Activated naive CD4-positive, alpha-beta T cell treated with anti-CD3 and anti-CD28 coated beads, Interleukin-2, amount 50 U/mL, for 24 hours (primary cell): ENCODE measurements around the gene PDE6H.

Experiments
- H3K27ac Mint-ChIP-seq: one replicate; pipeline ENCODE4 v1.8.0; 2021; ENCODE audit warnings: mild to moderate bottlenecking, mixed read lengths
- H3K27me3 Mint-ChIP-seq: one replicate; pipeline ENCODE4 v1.8.0; 2021; ENCODE audit warnings: mixed read lengths
- H3K36me3 Mint-ChIP-seq: one replicate; pipeline ENCODE4 v1.8.0; 2021; ENCODE audit warnings: mixed read lengths
- H3K4me1 Mint-ChIP-seq: one replicate; pipeline ENCODE4 v1.8.0; 2021; ENCODE audit warnings: mixed read lengths
- H3K4me3 Mint-ChIP-seq: one replicate; pipeline ENCODE4 v1.8.0; 2021; ENCODE audit warnings: mild to moderate bottlenecking, mixed read lengths
- H3K9me3 Mint-ChIP-seq: one replicate; pipeline ENCODE4 v1.8.0; 2021; ENCODE audit warnings: mixed read lengths

PDE6H gene

DNA sequence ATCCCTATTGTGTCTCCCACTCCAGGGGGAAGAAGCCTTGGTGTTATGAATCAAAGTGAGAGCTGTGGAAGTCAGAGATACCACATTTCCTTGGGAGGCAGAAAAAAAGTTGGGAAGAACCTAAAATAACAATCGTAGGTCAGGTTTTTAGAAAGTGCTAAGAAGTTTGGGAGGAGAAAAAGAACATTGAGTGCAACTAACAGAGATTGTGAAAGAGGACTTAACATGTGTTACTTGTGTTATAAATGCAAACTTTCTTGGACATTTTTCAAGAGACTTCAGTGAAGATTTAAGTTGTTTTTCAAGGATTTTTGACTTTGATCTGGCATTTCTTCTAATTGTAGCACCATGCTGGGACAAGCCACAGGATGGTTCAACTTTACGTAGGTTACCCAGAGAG, 26.7 kb upstream of the PDE6H start:
- Mint-ChIP-seq H3K4me3 (peak overlapping the region; percentile 53), H3K36me3 (peaks cover 51% of the 10 kb centered on the region), H3K27me3 (no peaks in the 10 kb centered on the region)

DNA sequence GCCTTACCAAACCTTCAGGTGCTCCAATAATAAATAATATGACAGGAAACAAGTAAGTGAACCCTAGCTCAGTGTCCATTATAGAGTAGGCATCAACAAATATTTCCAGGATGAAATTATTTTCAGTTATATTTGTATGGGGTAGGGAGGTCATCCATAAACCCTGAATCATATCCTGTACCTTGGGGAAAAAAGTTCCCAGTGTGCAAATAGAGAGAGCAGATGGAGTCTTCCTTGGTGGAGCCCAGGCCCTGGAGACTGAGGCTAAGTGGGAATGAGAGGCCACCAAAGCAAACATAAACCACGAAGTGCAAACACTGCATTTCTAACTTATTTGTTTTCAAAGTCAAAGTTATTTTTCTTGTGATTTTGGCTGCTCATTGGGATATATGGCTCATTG, 26.0 kb upstream of the PDE6H start:
- peak overlapping the region; percentile 97 for H3K27ac Mint-ChIP-seq
- H3K9me3 Mint-ChIP-seq = no peaks in the 10 kb centered on the region
- peak overlapping the region; percentile 70 for H3K4me3 Mint-ChIP-seq
- H3K36me3 Mint-ChIP-seq = peaks cover 49% of the 10 kb centered on the region
- no peaks in the 10 kb centered on the region for H3K27me3 Mint-ChIP-seq
- peaks cover 78% of the 10 kb centered on the region for H3K4me1 Mint-ChIP-seq

More for the DNA sequence above, 26.7 kb upstream of the PDE6H start:
- Mint-ChIP-seq H3K4me1 (peaks cover 71% of the 10 kb centered on the region), H3K27ac (peak overlapping the region; percentile 92), H3K9me3 (no peaks in the 10 kb centered on the region)

DNA sequence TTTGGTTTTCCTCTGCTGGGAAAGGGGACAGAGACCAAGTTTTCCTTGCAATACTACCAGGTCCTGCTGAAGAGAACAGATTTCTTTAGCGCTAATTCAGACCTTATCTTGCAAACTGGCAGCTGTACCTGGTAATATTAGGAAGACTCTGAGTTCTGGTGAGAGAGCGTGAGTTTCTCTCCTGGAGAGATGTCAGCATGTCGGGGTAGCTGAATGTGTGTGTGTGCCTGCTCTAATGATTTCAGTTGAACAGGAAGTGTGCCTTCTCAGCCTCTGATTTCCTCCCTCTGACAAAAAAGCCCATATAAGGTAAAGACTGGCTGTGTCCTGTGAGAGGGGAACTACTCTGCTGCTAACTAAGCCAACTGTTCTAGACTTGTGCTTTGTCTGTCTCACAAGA, 24.2 kb upstream of the PDE6H start:
- H3K27me3 Mint-ChIP-seq = no peaks in the 10 kb centered on the region
- peak overlapping the region; percentile 90 for H3K4me3 Mint-ChIP-seq
- H3K9me3 Mint-ChIP-seq = no peaks in the 10 kb centered on the region
- peak overlapping the region; percentile 99 for H3K27ac Mint-ChIP-seq
- H3K4me1 Mint-ChIP-seq = peaks cover 91% of the 10 kb centered on the region
- H3K36me3 Mint-ChIP-seq = peaks cover 40% of the 10 kb centered on the region

DNA sequence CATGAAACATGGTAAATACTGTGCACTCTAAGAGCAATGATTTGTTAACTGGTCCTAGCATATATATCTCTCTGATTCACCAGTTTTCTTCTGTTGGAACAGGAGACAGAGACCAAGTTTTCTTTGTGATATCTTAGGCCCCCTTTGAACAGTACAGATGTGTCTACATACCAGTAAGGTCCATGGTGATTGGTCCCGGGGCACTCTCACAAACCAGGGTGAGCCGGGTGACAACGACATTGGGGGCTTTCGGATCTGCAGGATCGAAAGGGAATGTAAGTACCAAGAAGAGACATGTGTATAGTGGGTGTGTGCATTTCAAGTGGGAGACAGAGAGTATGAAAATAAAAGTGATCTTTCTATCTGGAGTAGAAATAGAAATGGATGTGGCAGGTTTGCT, 23.2 kb upstream of the PDE6H start:
- peak overlapping the region; percentile 99 for H3K27ac Mint-ChIP-seq
- H3K9me3 Mint-ChIP-seq = no peaks in the 10 kb centered on the region
- H3K27me3 Mint-ChIP-seq = no peaks in the 10 kb centered on the region
- H3K36me3 Mint-ChIP-seq = peaks cover 37% of the 10 kb centered on the region
- H3K4me3 Mint-ChIP-seq = peak overlapping the region; percentile 90
- peaks cover 97% of the 10 kb centered on the region for H3K4me1 Mint-ChIP-seq

DNA sequence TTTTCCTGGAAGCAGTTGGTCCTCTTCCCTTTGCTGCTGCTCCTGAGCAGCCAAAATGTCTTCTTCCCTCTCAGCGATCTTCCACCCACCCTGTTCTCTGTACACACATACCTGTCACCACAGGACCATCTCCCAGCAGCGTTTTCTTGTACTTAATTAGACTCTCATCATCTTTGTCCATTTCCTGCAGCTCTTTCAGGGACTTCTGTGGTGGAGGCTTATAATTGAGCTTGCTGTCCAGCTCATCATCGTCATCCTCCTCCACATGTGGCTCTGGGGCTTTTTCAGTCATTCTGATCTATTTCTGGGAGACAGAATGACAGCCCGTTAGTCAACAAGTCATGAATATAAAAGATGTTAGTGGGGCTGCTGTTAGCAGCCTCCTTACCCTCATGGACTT, 22.4 kb upstream of the PDE6H start:
- Mint-ChIP-seq H3K27ac (peak overlapping the region; percentile 99), H3K9me3 (no peaks in the 10 kb centered on the region), H3K36me3 (peaks cover 35% of the 10 kb centered on the region), H3K4me3 (peak overlapping the region; percentile 90), H3K4me1 (peaks cover 94% of the 10 kb centered on the region), H3K27me3 (no peaks in the 10 kb centered on the region)

DNA sequence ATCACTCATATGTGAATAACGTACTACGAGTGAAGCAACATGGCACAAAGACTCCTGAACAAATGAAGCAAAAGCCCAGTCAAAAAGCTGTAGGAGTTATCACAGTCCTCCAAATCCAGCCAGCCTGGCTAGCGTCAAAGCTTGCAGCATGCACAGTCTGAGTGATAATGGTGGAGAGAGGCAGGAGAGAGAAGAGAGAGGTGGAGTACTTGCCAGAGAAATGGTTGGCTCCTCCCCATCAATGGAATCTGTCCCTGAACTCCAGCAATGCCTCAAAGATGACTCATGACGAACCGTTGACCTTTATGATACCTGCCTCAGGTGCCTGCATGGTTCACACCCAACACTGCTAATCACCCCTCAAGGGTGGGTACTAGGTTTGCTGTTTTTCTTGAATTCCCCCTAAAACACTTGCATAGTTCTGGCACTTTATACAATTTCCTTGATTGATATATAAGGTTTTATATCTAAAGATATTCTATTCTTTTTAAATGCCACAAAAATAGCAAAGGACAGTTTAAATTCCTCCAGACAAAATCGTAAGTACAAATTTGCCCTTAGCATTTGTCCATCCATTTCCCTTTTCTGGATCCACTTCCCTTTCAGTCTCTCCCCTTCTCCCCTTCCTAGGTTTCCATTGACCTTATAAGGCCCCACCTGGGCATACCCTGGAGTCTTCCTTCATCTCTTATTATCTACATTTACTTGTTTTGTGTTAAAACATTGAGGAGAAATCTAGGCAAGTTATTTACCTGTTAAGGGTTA, 21.7 kb upstream of the PDE6H start:
- Mint-ChIP-seq H3K27ac (peak overlapping the region; percentile 99), H3K4me3 (peak overlapping the region; percentile 90), H3K36me3 (peaks cover 32% of the 10 kb centered on the region), H3K4me1 (peaks cover 94% of the 10 kb centered on the region), H3K9me3 (no peaks in the 10 kb centered on the region), H3K27me3 (no peaks in the 10 kb centered on the region)

DNA sequence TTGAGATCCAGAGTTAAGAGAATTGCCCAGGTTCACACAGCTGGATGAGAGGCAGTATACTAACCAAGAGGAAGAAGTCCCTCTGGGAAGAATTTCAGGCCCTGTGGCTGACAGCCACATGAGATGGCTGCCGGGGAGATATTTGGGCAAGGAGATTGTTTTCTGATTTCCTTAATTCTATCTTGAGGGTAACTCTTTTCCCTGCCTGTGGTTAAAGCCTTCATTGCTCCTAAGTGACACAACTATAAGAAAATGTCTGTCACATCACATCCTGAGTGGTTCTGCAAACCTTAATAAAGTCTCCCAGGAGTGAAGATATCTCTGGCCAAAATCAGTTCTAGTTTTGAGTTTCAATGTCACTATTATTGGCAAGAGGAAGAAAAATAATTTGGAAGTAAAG, 21.0 kb upstream of the PDE6H start:
- H3K4me1 Mint-ChIP-seq = peaks cover 94% of the 10 kb centered on the region
- H3K36me3 Mint-ChIP-seq = peaks cover 25% of the 10 kb centered on the region
- peak overlapping the region; percentile 90 for H3K4me3 Mint-ChIP-seq
- peak overlapping the region; percentile 99 for H3K27ac Mint-ChIP-seq
- no peaks in the 10 kb centered on the region for H3K9me3 Mint-ChIP-seq
- H3K27me3 Mint-ChIP-seq = no peaks in the 10 kb centered on the region

DNA sequence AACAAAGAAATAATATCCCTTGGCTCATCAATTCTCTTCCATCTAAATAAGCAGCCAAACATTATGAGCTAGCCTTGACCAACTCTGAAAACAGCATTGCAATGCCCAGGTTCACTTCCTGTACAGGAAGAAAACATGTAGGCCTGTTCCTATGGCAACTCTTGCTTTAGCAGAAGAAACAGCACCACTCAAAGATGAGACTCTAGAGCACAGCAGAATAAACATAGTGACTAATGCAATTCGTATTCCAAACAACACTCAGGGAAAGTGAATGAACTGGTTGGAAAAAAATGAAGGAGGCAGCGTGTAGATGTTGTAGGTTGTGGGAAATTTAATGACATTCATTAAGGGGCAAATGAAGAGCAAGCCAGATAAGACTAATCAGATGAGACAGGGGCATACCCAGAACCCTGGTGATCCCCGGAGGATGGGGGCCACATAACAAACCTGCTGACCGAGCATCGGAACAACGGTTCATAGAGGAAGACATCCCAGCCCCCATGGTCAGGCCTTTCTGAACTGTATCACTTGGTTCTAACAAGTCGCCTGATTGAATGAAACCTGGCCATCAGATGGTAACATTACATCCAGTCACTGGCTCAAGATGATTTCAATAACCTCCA, 20.4 kb upstream of the PDE6H start:
- Mint-ChIP-seq H3K4me1 (peaks cover 94% of the 10 kb centered on the region), H3K9me3 (no peaks in the 10 kb centered on the region), H3K27ac (peak overlapping the region; percentile 99), H3K4me3 (peak overlapping the region; percentile 90), H3K36me3 (peaks cover 21% of the 10 kb centered on the region), H3K27me3 (no peaks in the 10 kb centered on the region)

DNA sequence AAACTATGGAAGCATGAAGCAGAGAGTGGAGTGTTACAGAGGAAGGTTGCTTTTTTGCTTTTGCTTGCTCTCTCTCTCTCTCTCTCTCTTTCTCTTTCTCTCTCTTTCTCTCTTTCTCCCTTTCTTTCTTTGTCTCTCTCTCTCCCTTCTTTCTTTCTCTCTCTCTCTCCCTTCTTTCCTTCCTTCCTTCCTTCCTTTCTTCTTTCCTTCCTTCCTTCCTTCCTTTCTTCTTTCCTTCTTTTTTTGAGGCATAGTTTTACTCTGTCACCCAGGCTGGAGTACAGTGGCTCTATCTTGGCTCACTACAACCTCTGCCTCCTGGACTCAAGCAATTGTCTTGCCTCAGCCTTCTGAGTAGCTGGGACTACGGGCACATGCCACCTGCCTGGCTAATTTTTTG, 19.1 kb upstream of the PDE6H start:
- Mint-ChIP-seq H3K27ac (peak overlapping the region; percentile 99), H3K36me3 (peaks cover 19% of the 10 kb centered on the region), H3K4me3 (peak overlapping the region; percentile 90), H3K4me1 (peaks cover 95% of the 10 kb centered on the region), H3K27me3 (no peaks in the 10 kb centered on the region), H3K9me3 (no peaks in the 10 kb centered on the region)

DNA sequence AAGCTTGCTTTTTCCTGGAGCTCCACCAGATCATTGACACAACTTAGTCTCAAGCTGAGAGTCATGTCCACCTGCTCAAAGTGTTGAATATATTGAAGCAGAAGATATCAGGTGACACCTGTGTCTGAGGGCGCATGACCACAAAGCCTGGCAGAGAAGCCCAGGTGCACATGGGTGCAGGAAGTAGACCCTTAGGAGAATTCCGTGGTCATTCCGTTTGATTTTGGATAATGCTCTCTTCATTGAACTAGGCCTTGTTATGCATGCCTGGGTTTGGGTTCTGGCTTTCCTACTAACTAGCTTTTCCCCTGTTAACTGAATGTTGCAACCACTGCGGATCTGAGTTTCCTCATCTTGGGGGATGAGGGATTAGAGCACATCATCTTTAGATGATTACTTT, 18.6 kb upstream of the PDE6H start:
- Mint-ChIP-seq H3K9me3 (no peaks in the 10 kb centered on the region), H3K4me1 (peaks cover 95% of the 10 kb centered on the region), H3K4me3 (peak overlapping the region; percentile 90), H3K36me3 (peaks cover 16% of the 10 kb centered on the region), H3K27me3 (no peaks in the 10 kb centered on the region), H3K27ac (peak overlapping the region; percentile 99)

DNA sequence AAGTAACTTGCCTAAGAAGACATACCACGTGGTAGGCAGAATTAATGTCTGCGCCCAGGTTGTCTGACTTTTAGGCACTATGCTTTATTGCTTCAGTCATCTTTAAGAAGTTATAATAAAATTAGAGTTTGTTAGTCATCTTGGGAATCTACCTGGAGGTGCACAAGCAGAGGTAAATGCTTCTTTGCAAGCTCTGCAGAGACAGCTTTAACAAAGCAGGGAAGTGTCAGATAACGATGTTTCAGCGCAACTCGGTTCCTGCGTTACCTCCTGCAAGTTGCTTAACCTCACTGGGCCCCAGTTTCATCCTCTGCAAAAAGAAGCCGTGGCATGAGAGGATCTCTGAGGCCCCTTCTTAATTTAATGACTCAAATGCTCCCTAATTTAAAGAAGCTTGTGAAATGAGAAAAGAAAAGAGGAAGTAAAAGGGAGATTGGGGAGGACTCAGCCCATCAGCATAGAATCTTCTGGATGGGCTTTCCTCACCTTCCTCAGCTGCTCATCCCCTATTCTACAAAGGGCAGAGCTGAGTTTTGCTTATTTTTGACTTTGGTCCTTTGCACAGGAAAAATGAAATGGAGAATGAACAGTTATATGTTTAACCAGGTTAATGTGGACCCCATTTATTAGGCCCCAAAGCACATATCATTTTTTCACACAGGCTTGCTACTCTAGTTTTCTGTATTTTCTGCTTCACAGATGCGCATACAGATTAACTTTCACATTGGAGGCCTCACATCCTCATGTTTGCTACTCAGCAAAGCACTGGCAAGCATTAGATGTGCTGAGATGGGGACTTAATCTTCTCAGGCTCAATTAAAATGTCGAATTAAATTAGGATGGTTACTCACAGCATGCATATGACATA, 16.6 kb upstream of the PDE6H start:
- H3K4me1 Mint-ChIP-seq = peaks cover 84% of the 10 kb centered on the region
- H3K27ac Mint-ChIP-seq = peak overlapping the region; percentile 95
- no peaks in the 10 kb centered on the region for H3K27me3 Mint-ChIP-seq
- H3K9me3 Mint-ChIP-seq = no peaks in the 10 kb centered on the region
- peak overlapping the region; percentile 100 for H3K4me3 Mint-ChIP-seq
- peaks cover 5% of the 10 kb centered on the region for H3K36me3 Mint-ChIP-seq

DNA sequence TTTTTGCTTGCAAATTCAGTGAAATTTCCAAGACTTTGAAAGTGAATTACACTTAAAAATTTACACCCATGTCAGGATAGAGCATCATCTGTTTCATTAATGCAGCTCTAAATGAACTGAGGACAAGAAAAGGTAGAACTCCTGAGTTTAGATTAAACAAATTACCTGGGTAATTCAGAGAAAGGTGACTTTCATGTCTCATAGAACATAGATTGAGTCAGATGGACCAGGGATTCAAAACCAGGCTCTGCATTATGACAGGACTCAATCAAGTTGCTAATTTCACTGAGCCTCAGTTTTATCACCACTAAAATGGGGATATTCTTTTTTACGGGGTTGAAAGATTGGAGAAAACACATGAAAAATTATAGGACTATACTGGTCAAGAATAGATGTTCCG, 15.9 kb upstream of the PDE6H start:
- H3K27ac Mint-ChIP-seq = peak overlapping the region; percentile 95
- peaks cover 5% of the 10 kb centered on the region for H3K36me3 Mint-ChIP-seq
- peak overlapping the region; percentile 100 for H3K4me3 Mint-ChIP-seq
- H3K9me3 Mint-ChIP-seq = no peaks in the 10 kb centered on the region
- peaks cover 81% of the 10 kb centered on the region for H3K4me1 Mint-ChIP-seq
- H3K27me3 Mint-ChIP-seq = no peaks in the 10 kb centered on the region

DNA sequence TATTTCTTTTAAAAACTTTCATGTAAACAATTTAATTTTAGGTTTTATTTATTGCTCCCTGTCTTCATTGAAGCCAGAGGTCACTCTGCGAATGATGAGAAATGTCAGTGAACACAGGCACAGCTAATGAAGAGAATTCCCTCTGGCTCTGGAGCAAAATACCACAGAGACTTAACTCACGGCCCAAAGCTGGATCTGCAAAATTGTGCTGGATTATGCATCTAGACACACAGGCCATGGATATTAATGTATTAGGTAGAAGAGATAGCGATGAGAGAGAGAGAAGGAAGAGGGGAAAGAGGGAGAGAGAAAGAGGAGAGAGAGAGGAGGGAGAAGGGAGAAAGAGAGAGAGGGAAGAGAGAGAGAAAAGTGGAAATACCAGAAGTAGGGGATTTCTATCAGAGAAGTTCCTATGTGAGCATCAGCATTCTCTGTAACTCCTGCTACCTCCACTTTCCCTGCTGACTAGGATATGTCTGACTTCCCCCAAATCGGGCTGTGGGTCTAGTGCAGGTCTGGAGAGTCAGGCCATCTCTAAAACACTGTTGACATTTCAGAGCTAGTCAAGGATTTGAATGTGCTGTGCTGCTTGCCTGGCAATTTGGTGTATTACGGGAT, 15.2 kb upstream of the PDE6H start:
- peaks cover 78% of the 10 kb centered on the region for H3K4me1 Mint-ChIP-seq
- no peaks in the 10 kb centered on the region for H3K27me3 Mint-ChIP-seq
- H3K9me3 Mint-ChIP-seq = no peaks in the 10 kb centered on the region
- H3K36me3 Mint-ChIP-seq = peaks cover 2% of the 10 kb centered on the region
- H3K4me3 Mint-ChIP-seq = peak overlapping the region; percentile 100
- peak overlapping the region; percentile 98 for H3K27ac Mint-ChIP-seq

DNA sequence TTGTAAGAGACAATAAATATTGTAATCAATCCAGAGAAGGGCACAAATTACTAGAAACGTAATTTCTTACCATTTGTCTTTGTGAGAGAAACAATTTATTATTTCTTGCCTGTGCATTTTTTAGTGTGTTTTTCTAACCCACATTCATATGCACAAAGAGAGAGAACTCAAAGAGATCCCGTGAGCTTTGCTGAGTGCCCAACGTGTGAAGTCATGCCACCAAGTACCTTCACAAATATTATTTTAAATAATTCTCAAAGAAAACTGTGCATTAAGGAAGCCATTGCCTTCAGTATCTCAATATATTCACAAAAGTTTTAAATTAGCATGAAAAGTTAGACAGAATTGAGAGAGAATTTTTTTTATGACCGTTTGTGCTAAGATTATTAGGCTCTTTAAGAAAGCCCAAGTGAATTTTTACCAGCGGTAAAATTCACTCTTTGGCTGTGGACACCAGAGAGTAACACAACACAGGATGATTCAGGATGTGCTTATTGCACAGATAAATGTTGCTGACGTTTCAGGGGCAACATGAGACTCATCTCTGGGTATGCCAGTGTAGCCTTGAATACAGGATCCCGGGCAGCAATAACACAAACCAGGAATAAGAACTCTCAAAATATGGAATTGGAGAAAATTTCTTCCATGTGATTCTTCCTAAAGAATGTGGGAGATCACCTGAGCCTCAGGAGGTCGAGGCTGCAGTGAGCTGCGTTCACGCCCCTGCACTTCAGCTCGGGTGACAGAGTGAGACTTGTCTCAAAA, 14.3 kb upstream of the PDE6H start:
- H3K36me3 Mint-ChIP-seq = peaks cover 2% of the 10 kb centered on the region
- H3K27me3 Mint-ChIP-seq = no peaks in the 10 kb centered on the region
- H3K9me3 Mint-ChIP-seq = no peaks in the 10 kb centered on the region
- peak overlapping the region; percentile 98 for H3K27ac Mint-ChIP-seq
- H3K4me1 Mint-ChIP-seq = peaks cover 78% of the 10 kb centered on the region
- peak overlapping the region; percentile 100 for H3K4me3 Mint-ChIP-seq

DNA sequence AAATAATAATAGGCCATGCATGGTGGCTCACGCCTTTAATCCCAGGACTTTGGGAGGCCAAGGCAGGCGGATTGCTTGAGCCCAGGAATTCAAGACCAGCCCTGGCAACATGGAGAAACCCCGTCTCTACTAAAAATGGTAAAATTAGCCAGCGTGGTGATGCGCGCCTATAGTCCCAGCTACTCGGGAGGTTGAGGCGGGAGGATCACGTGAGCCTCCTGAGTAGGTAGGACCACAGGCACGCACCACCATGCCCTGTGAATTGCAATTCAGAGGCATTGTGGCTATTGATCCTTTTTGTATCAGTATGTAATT, 13.8 kb upstream of the PDE6H start:
- peak overlapping the region; percentile 100 for H3K4me3 Mint-ChIP-seq
- no peaks in the 10 kb centered on the region for H3K27me3 Mint-ChIP-seq
- H3K4me1 Mint-ChIP-seq = peaks cover 78% of the 10 kb centered on the region
- peak overlapping the region; percentile 98 for H3K27ac Mint-ChIP-seq
- peaks cover 5% of the 10 kb centered on the region for H3K9me3 Mint-ChIP-seq
- H3K36me3 Mint-ChIP-seq = peaks cover 2% of the 10 kb centered on the region
